ENCODE results near the gene ARNT2.

The ARNT2 gene

DNA sequence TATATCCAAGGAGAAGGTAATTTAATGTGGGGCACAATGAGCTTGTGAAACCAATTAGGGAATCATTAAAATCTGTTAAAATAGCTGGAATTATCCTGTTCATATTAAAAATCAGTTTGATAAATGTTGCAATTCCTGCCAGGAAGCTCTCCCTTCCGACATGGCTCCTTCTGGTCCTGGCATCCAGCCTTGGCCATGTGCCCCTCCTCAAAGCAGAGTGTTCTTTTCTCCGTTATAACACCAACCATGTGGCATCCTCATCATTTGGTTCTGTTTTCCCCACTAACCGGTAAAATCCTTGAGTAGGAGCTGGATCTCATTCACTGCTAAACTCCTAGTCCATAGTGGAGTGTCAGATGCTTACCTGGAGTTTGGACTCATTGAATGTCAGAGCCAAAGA is 127.2 kb downstream of the ARNT2 start:
- TF ChIP-seq, protein P1, sequence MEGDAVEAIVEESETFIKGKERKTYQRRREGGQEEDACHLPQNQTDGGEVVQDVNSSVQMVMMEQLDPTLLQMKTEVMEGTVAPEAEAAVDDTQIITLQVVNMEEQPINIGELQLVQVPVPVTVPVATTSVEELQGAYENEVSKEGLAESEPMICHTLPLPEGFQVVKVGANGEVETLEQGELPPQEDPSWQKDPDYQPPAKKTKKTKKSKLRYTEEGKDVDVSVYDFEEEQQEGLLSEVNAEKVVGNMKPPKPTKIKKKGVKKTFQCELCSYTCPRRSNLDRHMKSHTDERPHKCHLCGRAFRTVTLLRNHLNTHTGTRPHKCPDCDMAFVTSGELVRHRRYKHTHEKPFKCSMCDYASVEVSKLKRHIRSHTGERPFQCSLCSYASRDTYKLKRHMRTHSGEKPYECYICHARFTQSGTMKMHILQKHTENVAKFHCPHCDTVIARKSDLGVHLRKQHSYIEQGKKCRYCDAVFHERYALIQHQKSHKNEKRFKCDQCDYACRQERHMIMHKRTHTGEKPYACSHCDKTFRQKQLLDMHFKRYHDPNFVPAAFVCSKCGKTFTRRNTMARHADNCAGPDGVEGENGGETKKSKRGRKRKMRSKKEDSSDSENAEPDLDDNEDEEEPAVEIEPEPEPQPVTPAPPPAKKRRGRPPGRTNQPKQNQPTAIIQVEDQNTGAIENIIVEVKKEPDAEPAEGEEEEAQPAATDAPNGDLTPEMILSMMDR (IDR thresholded peaks at IDR 0.05; ENCODE audit: extremely low read depth, insufficient read depth, missing control alignments): no peak
- in situ Hi-C loops (cut with MboI; ENCODE audit: low pct_unique_long_range_greater_than_20kb, low sequenced_read_pairs, unreplicated experiment): no loop called here
- DNase-seq (ENCODE audit: low spot score): no peak

DNA sequence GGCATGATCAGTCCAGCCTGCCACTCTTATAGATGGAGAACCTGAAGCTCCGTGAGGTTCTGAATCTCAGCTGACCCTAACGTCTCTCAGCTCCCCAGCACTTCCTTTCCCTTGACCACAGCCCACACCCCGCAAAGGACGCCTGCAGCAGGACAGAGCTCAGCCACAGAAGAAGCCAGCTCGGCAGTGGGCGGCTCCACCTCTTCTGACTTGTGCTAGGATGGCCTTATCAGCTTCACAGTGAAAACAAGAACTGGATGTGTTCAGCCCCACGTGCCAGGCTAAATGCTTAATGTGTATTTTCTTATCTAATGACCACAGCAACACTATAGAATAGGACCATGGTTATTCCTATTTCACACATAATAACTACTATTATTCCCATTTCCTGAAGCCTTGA is 127.6 kb downstream of the ARNT2 start:
- TF ChIP-seq, protein P1 (IDR thresholded peaks at IDR 0.05; ENCODE audit: extremely low read depth, insufficient read depth, missing control alignments): no peak
- in situ Hi-C loops (cut with MboI; ENCODE audit: low pct_unique_long_range_greater_than_20kb, low sequenced_read_pairs, unreplicated experiment): no loop called here
- DNase-seq (ENCODE audit: low spot score): no peak

DNA sequence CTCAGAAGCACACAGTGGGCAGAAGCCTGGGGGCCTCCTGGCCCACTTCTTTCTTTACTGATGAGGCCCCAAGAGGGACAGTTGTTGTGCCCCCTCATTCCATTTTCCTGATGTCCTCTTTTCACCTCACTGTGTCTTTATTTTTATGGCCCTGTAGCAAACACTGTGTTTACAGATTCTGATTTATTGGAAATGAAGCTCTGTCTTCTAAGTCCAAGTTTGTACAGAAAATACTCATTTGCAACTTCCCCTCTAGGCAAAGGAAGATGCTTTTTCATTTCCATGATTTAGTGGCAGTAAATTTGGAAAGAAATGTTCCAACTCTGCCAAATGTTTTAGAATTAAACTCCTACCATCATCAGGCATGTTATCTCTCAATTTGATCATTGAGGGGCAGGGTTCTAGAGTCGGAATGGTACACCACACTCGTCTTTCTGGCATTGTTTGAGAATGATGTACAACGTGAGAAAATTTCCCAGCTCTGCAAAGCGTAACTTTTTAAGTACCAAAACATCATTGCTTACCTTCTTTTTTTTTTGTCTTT is 129.7 kb downstream of the ARNT2 start:
- DNase-seq (ENCODE audit: low spot score): no peak
- TF ChIP-seq, protein P1 (IDR thresholded peaks at IDR 0.05; ENCODE audit: extremely low read depth, insufficient read depth, missing control alignments): no peak
- in situ Hi-C loops (cut with MboI; ENCODE audit: low pct_unique_long_range_greater_than_20kb, low sequenced_read_pairs, unreplicated experiment): no loop called here

DNA sequence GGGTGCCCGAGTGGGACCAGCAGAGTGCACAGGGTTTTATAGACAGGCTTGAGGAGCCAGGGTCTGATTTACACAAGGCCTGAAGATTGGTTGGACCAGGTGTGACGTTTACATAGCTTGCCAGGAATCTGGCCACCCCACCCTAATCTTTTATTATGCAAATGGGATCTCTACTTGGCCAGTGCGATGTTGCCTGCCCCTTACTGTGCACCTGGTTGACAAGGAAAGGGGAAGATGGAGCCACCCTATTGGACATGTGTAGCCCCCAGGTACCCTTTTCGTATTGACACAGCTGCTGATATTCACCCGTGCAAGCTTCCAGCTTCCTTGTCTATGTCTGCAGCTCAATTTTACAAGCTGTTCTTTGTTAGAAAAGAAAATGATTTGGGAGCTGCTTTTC is 132.0 kb downstream of the ARNT2 start:
- in situ Hi-C loops (cut with MboI; ENCODE audit: low pct_unique_long_range_greater_than_20kb, low sequenced_read_pairs, unreplicated experiment): no loop called here
- TF ChIP-seq, protein P1 (IDR thresholded peaks at IDR 0.05; ENCODE audit: extremely low read depth, insufficient read depth, missing control alignments): no peak
- DNase-seq (ENCODE audit: low spot score): no peak

DNA sequence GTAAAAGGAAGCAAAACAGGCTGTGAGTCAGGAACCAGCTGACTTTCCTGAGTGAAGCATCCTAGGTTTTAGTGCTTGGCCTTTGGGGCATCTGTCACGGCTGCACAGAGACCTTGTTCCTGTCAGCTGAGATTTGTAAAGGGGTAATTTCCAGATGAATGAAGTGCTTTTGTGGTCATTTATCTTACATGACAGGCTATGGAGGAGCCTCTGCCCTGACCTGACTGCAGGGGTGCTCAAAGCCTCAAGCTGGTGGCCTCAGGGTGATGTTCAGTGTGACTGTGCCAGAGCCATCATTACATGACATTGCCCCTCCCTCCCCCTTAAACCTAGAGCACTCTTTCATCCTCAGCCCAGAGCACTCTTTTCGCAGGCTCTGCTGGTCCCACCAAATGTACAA is 132.5 kb downstream of the ARNT2 start:
- TF ChIP-seq, protein P1 (IDR thresholded peaks at IDR 0.05; ENCODE audit: extremely low read depth, insufficient read depth, missing control alignments): no peak
- in situ Hi-C loops (cut with MboI; ENCODE audit: low pct_unique_long_range_greater_than_20kb, low sequenced_read_pairs, unreplicated experiment): no loop called here
- DNase-seq (ENCODE audit: low spot score): no peak

DNA sequence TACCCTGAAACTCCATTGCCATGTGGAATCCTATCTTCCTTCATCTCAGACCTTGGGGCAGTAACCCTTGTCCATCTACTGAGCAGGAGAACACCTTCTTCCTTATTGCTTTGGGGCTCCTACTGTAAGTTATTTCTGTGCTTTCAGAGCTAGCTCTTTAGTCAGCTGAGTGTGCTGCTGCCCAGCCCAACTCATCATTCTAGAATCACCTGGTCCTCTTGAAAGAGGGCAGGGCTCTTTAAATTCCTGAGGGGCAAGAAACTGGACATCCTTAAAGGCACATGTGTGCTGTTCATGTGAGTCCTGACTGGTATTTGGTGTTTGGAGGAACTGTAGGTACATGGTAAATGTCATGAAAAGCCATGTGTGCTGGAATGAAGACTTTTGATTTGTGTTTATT is 140.9 kb downstream of the ARNT2 start:
- no peak for DNase-seq (ENCODE audit: low spot score)
- in situ Hi-C loops (cut with MboI; ENCODE audit: low pct_unique_long_range_greater_than_20kb, low sequenced_read_pairs, unreplicated experiment): no loop called here
- TF ChIP-seq, protein P1 (IDR thresholded peaks at IDR 0.05; ENCODE audit: extremely low read depth, insufficient read depth, missing control alignments): no peak

DNA sequence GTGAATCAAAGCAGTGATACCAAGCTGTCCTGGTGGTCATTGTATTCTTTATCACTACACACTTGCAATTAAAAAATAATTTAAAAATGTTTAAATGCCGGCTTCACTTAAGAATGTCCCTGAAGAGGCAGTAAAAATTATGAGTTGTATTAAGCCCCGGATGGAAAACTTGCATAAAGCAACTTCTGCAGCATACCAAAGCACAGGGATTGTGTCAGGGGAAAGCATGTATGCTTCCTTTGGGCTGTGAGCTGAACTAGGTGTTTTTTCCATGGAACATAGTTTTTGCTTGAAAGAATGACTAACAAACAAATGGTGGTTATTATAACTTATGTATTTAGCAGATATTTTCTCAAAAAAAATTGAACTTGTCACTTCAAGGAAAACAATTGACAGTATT is 143.1 kb downstream of the ARNT2 start:
- in situ Hi-C loops (cut with MboI; ENCODE audit: low pct_unique_long_range_greater_than_20kb, low sequenced_read_pairs, unreplicated experiment): no loop called here
- TF ChIP-seq, protein P1 (IDR thresholded peaks at IDR 0.05; ENCODE audit: extremely low read depth, insufficient read depth, missing control alignments): no peak
- DNase-seq (ENCODE audit: low spot score): no peak
